ENCODE results near the gene RNU6-8.

RNU6-8 gene

DNA sequence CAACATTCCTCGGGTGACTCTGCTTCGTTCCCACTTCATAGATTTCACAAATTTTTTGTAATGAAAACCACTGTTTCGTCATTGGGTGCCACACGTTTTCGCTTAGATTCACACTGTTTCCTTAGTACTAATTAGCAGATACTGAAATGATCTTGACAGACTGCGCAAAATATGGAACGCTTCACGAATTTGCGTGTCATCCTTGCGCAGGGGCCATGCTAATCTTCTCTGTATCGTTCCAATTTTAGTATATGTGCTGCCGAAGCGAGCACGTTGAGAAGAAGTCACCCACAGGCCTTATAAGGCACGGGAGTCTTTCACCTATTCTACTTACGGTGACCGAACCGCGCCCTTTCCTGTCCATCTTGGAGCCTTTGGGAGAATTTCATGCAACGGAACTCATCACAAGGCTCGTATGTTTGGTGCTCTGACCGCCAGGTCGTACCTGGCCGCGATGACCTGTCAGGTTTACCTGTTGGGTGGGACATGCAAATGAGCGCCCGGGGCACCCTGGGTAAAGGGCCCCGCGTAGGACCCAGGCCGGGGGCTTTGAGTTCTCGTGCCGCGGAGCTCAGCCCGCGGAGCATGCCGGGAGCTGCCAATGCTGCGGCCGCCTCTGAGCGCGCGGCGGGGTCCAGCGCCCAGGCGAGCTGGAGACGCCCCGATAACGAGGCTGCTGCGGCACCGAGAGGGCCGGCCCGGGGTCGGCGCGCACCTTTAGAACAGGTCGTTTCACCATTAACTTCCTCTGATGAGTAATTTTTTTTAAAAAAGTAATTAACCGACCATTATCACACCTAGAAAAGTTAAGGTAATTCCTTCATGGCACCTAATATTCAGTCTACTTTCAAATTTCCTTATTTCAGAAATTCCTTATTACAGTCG, at the start of gene RNU6-8:
TSS of gene RNU6-8 (minus strand) at position 272 of the 885 bp plus-strand sequence.
- DNase-seq (ENCODE audit: low read depth in 2 of 2): peak; percentile 74 to 82

- DNase-seq (ENCODE audit: low read depth in 2 of 2): peak in 1 of 2 experiments; percentile 22
Observed at GRCh38 chr14:32252030-32252670, 49.1 kb upstream of the RNU6-8 start.

GRCh38 chr14:32251530-32251929, 48.5 kb upstream of the RNU6-8 start:
- DNase-seq (ENCODE audit: low read depth in 2 of 2): no peak

DNA sequence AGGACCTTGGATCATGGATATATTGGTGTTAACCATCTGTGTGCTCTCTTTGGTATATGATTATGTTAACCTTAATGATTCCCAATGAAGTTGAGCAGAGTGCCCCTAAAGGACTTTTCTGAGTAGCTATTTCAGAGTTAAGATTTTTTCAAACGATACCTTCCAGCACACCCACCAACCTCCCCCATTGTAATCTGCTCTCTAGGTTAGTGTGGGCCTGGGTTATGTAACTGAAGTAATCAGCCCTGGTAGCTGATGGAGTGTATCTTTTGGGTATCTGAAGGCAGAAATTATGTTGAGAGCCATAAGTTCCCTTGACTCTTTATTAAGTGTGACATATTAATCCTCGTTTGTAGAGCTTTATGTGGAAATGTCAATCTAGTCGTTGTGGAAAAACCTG, 47.6 kb upstream of the RNU6-8 start:
- DNase-seq (ENCODE audit: low read depth in 2 of 2): no peak

DNA sequence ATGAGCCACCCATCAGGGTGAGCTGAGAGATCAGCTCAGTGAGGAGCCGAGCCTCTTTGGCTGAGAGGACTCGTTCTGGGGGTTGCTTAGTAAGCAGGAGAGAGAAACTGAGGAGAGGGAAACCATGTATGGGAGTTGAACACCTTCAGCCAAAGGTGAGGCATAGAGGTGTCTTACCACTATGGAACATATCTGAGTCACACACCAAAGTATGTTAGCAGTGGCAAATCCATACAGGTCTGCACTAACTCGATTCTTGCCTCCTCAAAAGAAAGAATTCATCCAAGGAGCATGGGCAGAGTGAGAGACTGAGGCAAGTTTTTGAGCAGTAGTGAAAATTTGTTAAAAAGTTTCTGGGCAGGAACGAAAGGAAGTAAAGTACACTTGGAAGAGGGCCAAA, 46.7 kb upstream of the RNU6-8 start:
- no peak for DNase-seq (ENCODE audit: low read depth in 2 of 2)

GRCh38 chr14:32249371-32249770, 46.3 kb upstream of the RNU6-8 start:
- no peak for DNase-seq (ENCODE audit: low read depth in 2 of 2)

DNA sequence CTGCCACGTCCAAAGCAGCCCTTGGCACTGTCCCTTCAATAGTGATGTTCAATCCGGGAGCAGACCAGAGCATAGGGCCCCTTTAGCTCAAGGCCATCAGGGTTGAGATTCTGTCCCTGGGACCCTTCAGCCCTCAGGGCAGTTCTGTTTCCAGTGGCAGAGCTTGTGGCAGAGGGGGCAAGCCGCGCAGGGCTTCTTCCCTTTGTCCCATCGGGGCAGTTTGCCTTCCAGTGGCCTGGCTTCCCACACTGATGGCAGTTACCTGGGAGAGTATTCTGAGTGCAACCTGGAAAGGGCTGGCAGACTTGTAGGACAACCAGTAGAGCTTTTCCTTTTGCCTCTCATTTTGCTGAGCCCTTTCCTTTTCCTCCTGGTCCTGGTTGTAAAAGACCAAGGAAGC, 43.7 kb upstream of the RNU6-8 start:
- DNase-seq (ENCODE audit: low read depth in 2 of 2): no peak

- DNase-seq (ENCODE audit: low read depth in 2 of 2): no peak
Observed at GRCh38 chr14:32244404-32244803, 41.3 kb upstream of the RNU6-8 start.

DNA sequence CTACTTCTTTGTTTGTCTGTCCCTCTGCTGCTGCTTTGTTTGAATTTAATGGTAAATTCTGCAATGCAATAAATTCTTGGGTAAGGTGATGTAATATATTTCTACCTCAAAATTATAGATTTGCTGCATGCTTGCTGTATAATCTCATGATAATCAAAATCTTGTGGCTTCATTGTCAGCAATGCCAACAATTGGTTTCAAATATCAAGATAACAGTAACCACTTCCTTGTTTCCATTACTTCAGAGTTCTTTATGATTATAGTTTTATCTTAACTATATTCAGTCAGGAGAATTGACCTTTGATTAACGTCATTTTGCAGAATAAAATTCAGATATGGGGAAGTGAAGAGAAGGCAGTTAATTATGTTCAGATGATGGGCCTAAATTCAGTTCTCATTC, 30.2 kb upstream of the RNU6-8 start:
- no peak for DNase-seq (ENCODE audit: low read depth in 2 of 2)

- DNase-seq (ENCODE audit: low read depth in 2 of 2): no peak
Observed at GRCh38 chr14:32232481-32232880, 29.4 kb upstream of the RNU6-8 start.

DNA sequence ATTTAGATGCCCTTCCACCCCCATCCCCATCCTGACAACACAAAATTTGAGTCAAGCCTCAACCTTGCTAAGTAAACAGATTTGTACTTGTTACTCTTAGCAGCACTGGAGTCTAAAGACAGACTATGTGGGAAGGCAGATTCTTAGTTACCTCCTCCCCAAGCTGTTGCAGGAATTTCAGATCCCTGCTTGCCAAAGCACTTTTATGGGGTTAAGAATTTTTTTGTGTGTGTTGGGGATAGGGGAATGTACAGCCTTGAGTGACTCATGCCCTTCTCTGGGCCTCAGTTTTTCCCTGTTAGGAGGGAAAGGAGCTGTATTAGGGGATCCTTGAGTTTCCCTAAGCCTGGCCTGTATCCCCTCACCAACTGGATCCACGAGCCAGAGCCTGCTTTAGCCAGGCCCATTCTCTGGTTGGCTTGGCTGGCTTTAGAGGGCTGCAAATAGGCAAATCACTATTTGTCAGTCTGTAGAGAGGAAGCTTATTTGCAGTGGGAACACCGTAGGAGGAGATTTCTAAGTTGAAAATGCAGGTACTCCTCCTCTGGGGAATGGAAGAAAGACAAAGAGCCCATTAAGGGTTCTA, 27.7 kb upstream of the RNU6-8 start:
- no peak for DNase-seq (ENCODE audit: low read depth in 2 of 2)

DNA sequence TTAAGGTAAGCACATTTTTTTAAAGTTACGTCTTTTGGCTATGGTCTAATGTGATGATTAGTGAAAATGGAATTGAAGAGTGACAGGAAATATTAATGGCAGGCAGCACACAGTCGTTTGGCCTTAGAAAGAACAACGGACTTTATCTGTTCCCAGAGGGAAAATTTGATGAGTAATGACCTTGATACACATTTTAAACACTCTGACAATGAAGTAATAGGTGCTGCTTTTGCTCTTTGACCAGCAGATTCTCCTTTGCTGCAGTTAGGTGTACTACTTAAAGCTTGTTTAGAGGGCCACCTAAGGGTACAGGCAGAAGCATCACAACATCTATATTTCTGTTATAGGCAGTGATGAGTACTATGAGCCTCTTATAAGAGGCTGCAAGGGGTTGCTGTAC, 27.1 kb upstream of the RNU6-8 start:
- no peak for DNase-seq (ENCODE audit: low read depth in 2 of 2)

GRCh38 chr14:32226056-32226455, 23.0 kb upstream of the RNU6-8 start:
- DNase-seq (ENCODE audit: low read depth in 2 of 2): no peak

DNA sequence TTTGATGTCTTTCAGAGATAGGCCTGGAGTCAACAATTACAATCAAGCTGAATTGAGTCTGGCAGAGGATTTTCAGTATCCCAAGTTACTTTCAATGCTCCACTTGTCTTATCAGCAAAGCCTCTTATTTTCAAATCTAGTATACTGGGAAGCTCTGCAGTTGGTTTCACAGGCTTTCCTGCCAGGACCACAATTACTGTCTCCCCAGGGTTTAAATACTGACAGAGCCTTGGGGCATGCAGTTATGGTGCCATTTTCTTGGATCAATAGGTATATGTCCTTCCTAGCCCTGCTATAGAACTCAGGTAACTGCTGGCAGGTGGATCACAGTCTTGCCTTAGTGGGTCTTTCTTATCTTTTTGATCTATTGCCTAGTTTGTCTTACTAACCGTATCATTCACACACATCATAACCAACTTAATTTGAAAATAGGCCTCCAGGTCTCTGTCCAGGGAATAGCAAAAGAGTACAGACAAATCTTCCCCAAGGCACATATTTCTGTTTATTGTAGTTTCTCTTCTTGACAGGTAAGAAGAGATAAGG, 22.4 kb upstream of the RNU6-8 start:
- no peak for DNase-seq (ENCODE audit: low read depth in 2 of 2)

DNA sequence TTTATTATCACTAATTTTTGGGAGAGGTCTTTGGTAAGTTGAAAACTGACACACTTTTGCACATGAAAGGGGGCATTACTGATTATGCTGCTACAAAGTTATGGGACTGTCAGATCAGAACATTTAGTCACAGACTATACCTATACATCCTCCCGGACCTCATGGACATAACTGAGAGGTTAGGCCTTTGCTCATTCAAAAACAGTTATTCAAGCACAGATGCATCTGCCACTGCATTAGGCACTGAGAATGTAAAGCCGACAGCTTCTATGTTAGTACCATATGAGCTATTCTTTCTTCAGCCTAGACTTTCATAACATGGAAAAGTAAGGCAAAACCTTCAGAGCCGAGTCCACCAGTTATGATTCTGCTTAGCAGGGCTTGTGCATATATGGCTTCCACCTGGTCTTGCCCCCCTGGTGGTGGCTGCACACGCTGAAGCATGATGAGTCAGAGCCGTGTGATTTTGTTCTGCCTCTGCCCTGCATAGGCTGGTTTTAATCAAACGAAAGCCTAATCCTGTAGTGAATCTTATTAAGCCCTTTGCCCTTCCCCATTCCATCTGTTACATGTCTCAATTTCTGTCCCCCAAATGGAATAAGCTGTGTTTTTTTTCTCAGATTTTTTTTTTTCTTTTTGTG, 21.8 kb upstream of the RNU6-8 start:
- DNase-seq (ENCODE audit: low read depth in 2 of 2): no peak

GRCh38 chr14:32217301-32217700, 14.2 kb upstream of the RNU6-8 start:
- DNase-seq (ENCODE audit: low read depth in 2 of 2): no peak

GRCh38 chr14:32212833-32213232, 9.8 kb upstream of the RNU6-8 start:
- no peak for DNase-seq (ENCODE audit: low read depth in 2 of 2)

DNA sequence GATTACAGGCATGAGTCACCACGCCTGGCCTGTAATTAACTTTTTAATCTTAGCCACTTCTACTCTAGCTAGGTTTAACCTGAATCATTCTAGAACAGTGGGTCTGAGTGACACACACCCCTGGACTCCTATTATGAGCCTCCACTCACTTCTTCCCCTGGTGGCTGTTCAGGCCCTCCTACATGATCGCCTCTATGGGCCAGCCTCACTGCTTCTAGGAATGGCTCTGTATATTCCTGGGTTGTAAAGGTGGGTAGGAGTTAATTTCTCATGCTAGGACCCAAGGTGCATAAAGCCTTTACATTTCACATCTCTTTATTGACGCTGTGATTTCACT, 8.0 kb upstream of the RNU6-8 start:
- no peak for DNase-seq (ENCODE audit: low read depth in 2 of 2)

DNA sequence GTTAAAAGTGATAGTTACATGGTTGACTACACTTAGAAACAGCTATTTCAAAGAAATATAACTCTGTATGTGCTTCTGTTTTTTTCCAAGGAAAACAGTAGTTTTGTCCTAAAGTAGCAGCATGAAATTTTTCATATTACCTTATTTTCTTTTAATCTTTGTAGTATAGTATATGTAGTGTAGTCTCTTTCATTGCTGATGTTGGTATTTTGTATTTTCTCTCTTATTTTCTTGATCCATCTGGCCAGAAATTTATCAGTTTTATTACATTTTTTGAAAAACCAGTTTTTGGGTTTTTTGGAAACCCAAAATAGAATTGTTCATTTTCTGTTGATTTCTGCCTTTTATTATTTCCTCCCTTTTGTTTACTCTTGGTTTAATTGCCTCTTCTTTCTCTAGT, 6.4 kb upstream of the RNU6-8 start:
- DNase-seq (ENCODE audit: low read depth in 2 of 2): no peak

DNA sequence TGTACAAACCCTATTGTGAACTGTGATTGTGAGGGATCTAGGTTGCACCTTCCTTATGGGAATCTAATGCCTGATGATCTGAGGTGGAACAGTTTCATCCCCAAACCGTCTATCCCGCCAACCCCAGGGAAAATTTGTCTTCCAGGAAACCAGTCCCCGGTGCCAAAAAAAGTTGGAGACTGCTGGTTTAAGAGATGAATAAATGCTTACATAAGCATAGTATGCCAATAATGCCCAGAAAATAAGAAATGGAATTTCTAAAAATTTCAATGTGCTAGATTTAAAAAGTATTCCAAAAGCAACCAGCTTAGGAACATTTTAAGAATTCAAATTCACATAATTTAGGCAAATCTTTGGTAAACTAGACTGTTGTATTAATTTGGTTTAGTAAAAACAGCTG, 5.4 kb upstream of the RNU6-8 start:
- no peak for DNase-seq (ENCODE audit: low read depth in 2 of 2)

GRCh38 chr14:32206552-32206951, 3.5 kb upstream of the RNU6-8 start:
- DNase-seq (ENCODE audit: low read depth in 2 of 2): no peak

DNA sequence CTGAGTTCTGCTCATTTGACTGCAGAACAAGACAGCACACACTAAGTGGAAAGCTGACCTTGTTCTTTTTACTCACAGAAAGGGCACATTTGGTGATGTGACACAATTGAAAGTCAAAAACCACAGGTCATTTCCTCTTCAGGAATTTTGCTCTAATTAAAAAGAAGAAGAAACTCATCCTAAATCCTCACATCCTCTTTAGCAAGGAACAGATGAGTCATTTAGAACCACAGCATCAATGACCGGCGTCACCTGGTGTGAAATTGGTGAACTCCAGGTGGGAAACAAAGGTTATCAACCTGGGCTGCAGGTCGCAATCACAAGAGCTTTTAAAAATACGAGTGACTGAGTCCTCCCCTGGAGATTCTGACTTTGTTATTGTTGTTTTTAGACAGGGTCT, 2.9 kb upstream of the RNU6-8 start:
- no peak for DNase-seq (ENCODE audit: low read depth in 2 of 2)

Data from stimulated activated CD4-positive, alpha-beta T cell treated with anti-CD3 and anti-CD28 coated beads, Interleukin-12 subunit alpha, Interleukin-12 subunit beta, amount 100 ng/mL, for 24 hours (primary cell).